SU-DHL-6 (cell line): ENCODE results near the gene SAFB.

Experiments
- EZH2phosphoT487 ChIP-seq: fragments of 200-600 bp; sonication (generic), shearing (Covaris generic); conservative IDR thresholded peaks from 2 replicates; pipeline ENCODE4 v1.6.1; 2018; ENCODE audit warnings: mild to moderate bottlenecking, antibody characterized with exemption, low read length, moderate library complexity, mixed read lengths
- TF ChIP-seq, protein P1 (sequence below): fragments of 200-600 bp; sonication (generic); IDR thresholded peaks from one replicate; pipeline ENCODE4 v1.5.1; 2017; ENCODE audit warnings: antibody characterized with exemption, mild to moderate bottlenecking, low read length, moderate library complexity; ENCODE audit not compliant: insufficient read depth, poor library complexity, severe bottlenecking

DNA sequence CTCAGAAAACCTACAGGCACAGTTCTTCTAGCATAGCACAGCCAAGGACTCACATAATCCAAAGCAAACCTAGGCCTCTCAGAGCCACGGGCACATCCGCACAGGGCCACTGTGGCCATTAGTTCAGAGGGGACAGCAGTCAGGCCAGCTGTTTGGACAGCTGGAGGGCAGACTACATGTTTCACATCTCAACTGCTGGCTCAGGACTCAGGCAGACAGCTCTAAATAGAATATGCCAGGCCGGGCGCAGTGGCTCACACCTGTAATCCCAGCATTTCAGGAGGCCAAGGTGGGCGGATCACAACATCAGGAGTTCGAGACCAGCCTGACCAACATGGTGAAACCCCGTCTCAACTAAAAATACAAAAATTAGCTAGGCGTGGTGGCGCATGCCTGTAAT, 27.1 kb upstream of the SAFB start:
- TF ChIP-seq, protein P1, sequence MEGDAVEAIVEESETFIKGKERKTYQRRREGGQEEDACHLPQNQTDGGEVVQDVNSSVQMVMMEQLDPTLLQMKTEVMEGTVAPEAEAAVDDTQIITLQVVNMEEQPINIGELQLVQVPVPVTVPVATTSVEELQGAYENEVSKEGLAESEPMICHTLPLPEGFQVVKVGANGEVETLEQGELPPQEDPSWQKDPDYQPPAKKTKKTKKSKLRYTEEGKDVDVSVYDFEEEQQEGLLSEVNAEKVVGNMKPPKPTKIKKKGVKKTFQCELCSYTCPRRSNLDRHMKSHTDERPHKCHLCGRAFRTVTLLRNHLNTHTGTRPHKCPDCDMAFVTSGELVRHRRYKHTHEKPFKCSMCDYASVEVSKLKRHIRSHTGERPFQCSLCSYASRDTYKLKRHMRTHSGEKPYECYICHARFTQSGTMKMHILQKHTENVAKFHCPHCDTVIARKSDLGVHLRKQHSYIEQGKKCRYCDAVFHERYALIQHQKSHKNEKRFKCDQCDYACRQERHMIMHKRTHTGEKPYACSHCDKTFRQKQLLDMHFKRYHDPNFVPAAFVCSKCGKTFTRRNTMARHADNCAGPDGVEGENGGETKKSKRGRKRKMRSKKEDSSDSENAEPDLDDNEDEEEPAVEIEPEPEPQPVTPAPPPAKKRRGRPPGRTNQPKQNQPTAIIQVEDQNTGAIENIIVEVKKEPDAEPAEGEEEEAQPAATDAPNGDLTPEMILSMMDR: no peak
- no peak for TF ChIP-seq EZH2phosphoT487
